ENCODE results near the gene CCDC93.
"Not testable (repeated sequence)": the region's sequence is repeated elsewhere in the genome, so short reads cannot be mapped to it uniquely, and the experiment has no call there.

The CCDC93 gene

DNA sequence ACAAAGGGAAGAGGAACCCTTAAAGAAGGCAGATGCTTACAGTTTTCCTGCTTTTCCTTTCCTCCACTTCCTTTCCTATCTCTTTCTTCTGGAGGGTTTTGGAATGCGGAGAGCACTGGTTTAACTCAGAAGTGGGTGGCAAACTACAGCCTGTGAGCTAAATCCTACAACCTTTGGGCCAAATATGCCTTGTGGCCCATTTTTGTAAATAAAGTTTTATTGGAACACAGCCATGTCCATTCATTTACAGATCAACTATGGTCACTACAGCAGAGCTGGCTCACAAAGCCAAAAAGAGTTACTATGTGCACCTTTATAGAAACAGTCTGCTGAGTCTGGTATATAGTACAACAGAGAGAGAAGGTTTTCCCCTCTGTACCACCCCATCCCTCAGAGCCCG is 69.1 kb downstream of the CCDC93 start:
- Mint-ChIP-seq H3K27me3 (ENCODE audit: low read depth) (no peaks in the 10 kb centered on the region), H3K4me3 (no peak overlapping the region), H3K36me3 (ENCODE audit: low read depth) (peaks cover 56% of the 10 kb centered on the region), H3K4me1 (ENCODE audit: low read depth) (peaks cover under 1% of the 10 kb centered on the region), H3K9me3 (no peaks in the 10 kb centered on the region), H3K27ac (no peak overlapping the region)
- no peak for DNase-seq (ENCODE audit: low spot score)

- H3K9me3 Mint-ChIP-seq: no peaks in the 10 kb centered on the region
- no peak overlapping the region for H3K4me3 Mint-ChIP-seq
- peaks cover 61% of the 10 kb centered on the region for H3K36me3 Mint-ChIP-seq (ENCODE audit: low read depth)
- no peaks in the 10 kb centered on the region for H3K4me1 Mint-ChIP-seq (ENCODE audit: low read depth)
- no peak overlapping the region for H3K27ac Mint-ChIP-seq
- DNase-seq (ENCODE audit: low spot score): no peak
- no peaks in the 10 kb centered on the region for H3K27me3 Mint-ChIP-seq (ENCODE audit: low read depth)
Measured at GRCh38 chr2:117943013-117943672, 70.7 kb downstream of the CCDC93 start.

- no peaks in the 10 kb centered on the region for H3K4me1 Mint-ChIP-seq (ENCODE audit: low read depth)
- no peaks in the 10 kb centered on the region for H3K9me3 Mint-ChIP-seq
- no peaks in the 10 kb centered on the region for H3K27me3 Mint-ChIP-seq (ENCODE audit: low read depth)
- H3K27ac Mint-ChIP-seq: no peak overlapping the region
- no peak for DNase-seq (ENCODE audit: low spot score)
- peaks cover 57% of the 10 kb centered on the region for H3K36me3 Mint-ChIP-seq (ENCODE audit: low read depth)
- no peak overlapping the region for H3K4me3 Mint-ChIP-seq
Measured at GRCh38 chr2:117942551-117942950, 71.3 kb downstream of the CCDC93 start.

- H3K9me3 Mint-ChIP-seq: no peaks in the 10 kb centered on the region
- no peak overlapping the region for H3K27ac Mint-ChIP-seq
- no peak for DNase-seq (ENCODE audit: low spot score)
- peaks cover 51% of the 10 kb centered on the region for H3K36me3 Mint-ChIP-seq (ENCODE audit: low read depth)
- H3K4me1 Mint-ChIP-seq (ENCODE audit: low read depth): no peaks in the 10 kb centered on the region
- no peaks in the 10 kb centered on the region for H3K27me3 Mint-ChIP-seq (ENCODE audit: low read depth)
- no peak overlapping the region for H3K4me3 Mint-ChIP-seq
Measured at GRCh38 chr2:117941693-117942092, 72.2 kb downstream of the CCDC93 start.

- H3K36me3 Mint-ChIP-seq (ENCODE audit: low read depth): peaks cover 53% of the 10 kb centered on the region
- no peak overlapping the region for H3K4me3 Mint-ChIP-seq
- H3K9me3 Mint-ChIP-seq: no peaks in the 10 kb centered on the region
- H3K27ac Mint-ChIP-seq: no peak overlapping the region
- no peaks in the 10 kb centered on the region for H3K4me1 Mint-ChIP-seq (ENCODE audit: low read depth)
- DNase-seq (ENCODE audit: low spot score): no peak
- H3K27me3 Mint-ChIP-seq (ENCODE audit: low read depth): no peaks in the 10 kb centered on the region
Measured at GRCh38 chr2:117940436-117940835, 73.4 kb downstream of the CCDC93 start.

GRCh38 chr2:117938611-117939010 is 75.3 kb downstream of the CCDC93 start:
- H3K4me3 Mint-ChIP-seq: no peak overlapping the region
- H3K27me3 Mint-ChIP-seq (ENCODE audit: low read depth): no peaks in the 10 kb centered on the region
- H3K4me1 Mint-ChIP-seq (ENCODE audit: low read depth): no peaks in the 10 kb centered on the region
- H3K27ac Mint-ChIP-seq: no peak overlapping the region
- no peaks in the 10 kb centered on the region for H3K9me3 Mint-ChIP-seq
- peaks cover 52% of the 10 kb centered on the region for H3K36me3 Mint-ChIP-seq (ENCODE audit: low read depth)
- no peak for DNase-seq (ENCODE audit: low spot score)

- no peaks in the 10 kb centered on the region for H3K4me1 Mint-ChIP-seq (ENCODE audit: low read depth)
- no peak for DNase-seq (ENCODE audit: low spot score)
- H3K36me3 Mint-ChIP-seq (ENCODE audit: low read depth): peaks cover 58% of the 10 kb centered on the region
- no peak overlapping the region for H3K4me3 Mint-ChIP-seq
- no peak overlapping the region for H3K27ac Mint-ChIP-seq
- H3K9me3 Mint-ChIP-seq: no peaks in the 10 kb centered on the region
- H3K27me3 Mint-ChIP-seq (ENCODE audit: low read depth): no peaks in the 10 kb centered on the region
Measured at GRCh38 chr2:117936871-117937428, 76.9 kb downstream of the CCDC93 start.

DNA sequence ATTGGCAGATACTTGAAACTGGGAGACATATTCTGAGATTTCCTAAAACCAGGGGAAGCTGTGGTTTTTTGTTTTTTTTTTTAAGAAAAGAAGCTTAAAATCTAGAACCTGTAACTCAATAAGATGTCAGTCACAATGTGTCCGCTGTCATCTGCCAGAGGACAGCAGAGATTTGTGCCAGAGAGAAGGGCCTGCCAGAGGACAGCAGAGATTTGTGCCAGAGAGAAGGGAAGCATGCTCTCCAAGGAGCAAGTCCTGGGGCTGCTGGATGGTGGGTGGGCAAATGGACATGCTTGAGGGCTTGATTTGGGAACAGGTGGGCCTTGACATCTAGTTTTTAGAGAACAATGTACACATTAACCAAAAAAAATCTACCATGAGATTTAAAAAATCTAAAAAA is 77.9 kb downstream of the CCDC93 start:
- Mint-ChIP-seq H3K9me3 (no peaks in the 10 kb centered on the region), H3K27ac (no peak overlapping the region), H3K27me3 (ENCODE audit: low read depth) (no peaks in the 10 kb centered on the region), H3K4me3 (no peak overlapping the region), H3K4me1 (ENCODE audit: low read depth) (no peaks in the 10 kb centered on the region), H3K36me3 (ENCODE audit: low read depth) (peaks cover 64% of the 10 kb centered on the region)
- no peak for DNase-seq (ENCODE audit: low spot score)

- no peaks in the 10 kb centered on the region for H3K27me3 Mint-ChIP-seq (ENCODE audit: low read depth)
- peaks cover 66% of the 10 kb centered on the region for H3K36me3 Mint-ChIP-seq (ENCODE audit: low read depth)
- no peak overlapping the region for H3K4me3 Mint-ChIP-seq
- H3K4me1 Mint-ChIP-seq (ENCODE audit: low read depth): no peaks in the 10 kb centered on the region
- no peaks in the 10 kb centered on the region for H3K9me3 Mint-ChIP-seq
- no peak for DNase-seq (ENCODE audit: low spot score)
- no peak overlapping the region for H3K27ac Mint-ChIP-seq
Measured at GRCh38 chr2:117935456-117935855, 78.4 kb downstream of the CCDC93 start.

DNA sequence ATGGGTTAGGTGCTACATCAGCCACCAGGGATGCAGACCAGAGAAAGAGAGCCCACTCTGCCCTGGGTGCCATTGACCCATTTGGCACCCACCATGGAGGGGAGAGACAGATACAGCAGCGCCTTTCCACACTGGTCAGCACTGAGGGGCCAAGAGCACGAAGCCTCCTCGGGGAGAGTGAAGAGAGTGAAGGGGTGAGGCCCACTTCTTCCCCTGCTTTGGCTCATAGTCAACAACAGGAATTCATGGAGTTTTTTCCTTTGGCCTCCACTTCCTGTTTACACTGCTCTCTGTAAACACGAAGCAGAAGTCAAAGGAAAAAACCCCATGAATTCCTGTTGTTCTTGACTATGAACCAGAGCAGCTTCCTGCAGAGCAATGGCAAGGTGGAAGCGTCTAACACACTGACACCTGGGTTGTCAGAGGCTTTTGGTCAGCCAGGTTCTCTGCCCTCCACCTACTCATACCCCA is 80.0 kb downstream of the CCDC93 start:
- Mint-ChIP-seq H3K27me3 (ENCODE audit: low read depth) (no peaks in the 10 kb centered on the region), H3K36me3 (ENCODE audit: low read depth) (peaks cover 70% of the 10 kb centered on the region), H3K9me3 (no peaks in the 10 kb centered on the region), H3K4me3 (no peak overlapping the region), H3K27ac (no peak overlapping the region), H3K4me1 (ENCODE audit: low read depth) (no peaks in the 10 kb centered on the region)
- no peak for DNase-seq (ENCODE audit: low spot score)

DNA sequence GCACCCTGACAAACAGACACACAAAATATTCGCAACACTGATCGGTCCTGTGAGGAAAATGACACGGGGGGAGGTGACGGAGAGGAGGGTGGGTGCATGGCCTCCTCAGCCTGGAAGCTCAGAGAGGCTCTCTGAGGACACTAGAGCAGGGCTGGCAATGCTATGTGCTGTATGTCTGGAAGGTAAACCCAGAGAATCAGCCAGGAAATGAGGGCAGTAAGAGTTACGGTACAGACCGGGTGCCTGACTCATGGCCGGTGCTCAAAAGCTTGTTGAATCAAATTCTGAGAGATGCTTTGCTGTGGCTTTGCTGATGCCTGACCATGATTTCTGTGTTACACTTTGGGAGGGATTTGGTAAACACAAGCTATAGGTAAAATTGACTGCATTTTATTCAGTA is 81.9 kb downstream of the CCDC93 start:
- Mint-ChIP-seq H3K36me3 (ENCODE audit: low read depth) (peaks cover 86% of the 10 kb centered on the region), H3K27ac (no peak overlapping the region)

GRCh38 chr2:117931266-117931665 is 82.6 kb downstream of the CCDC93 start:
- H3K27ac Mint-ChIP-seq: no peak overlapping the region
- H3K4me1 Mint-ChIP-seq (ENCODE audit: low read depth): no peaks in the 10 kb centered on the region
- no peak overlapping the region for H3K4me3 Mint-ChIP-seq
- DNase-seq (ENCODE audit: low spot score): no peak
- no peaks in the 10 kb centered on the region for H3K9me3 Mint-ChIP-seq
- H3K27me3 Mint-ChIP-seq (ENCODE audit: low read depth): no peaks in the 10 kb centered on the region
- H3K36me3 Mint-ChIP-seq (ENCODE audit: low read depth): peaks cover 86% of the 10 kb centered on the region

More for the DNA sequence above, 81.9 kb downstream of the CCDC93 start:
- no peak for DNase-seq (ENCODE audit: low spot score)
- no peak overlapping the region for H3K4me3 Mint-ChIP-seq
- no peaks in the 10 kb centered on the region for H3K27me3 Mint-ChIP-seq (ENCODE audit: low read depth)
- H3K9me3 Mint-ChIP-seq: no peaks in the 10 kb centered on the region
- H3K4me1 Mint-ChIP-seq (ENCODE audit: low read depth): no peaks in the 10 kb centered on the region

GRCh38 chr2:117930775-117931174 is 83.1 kb downstream of the CCDC93 start:
- no peak for DNase-seq (ENCODE audit: low spot score)
- Mint-ChIP-seq H3K4me1 (ENCODE audit: low read depth) (no peaks in the 10 kb centered on the region), H3K27ac (no peak overlapping the region), H3K4me3 (no peak overlapping the region), H3K36me3 (ENCODE audit: low read depth) (peaks cover 87% of the 10 kb centered on the region), H3K27me3 (ENCODE audit: low read depth) (no peaks in the 10 kb centered on the region), H3K9me3 (no peaks in the 10 kb centered on the region)

DNA sequence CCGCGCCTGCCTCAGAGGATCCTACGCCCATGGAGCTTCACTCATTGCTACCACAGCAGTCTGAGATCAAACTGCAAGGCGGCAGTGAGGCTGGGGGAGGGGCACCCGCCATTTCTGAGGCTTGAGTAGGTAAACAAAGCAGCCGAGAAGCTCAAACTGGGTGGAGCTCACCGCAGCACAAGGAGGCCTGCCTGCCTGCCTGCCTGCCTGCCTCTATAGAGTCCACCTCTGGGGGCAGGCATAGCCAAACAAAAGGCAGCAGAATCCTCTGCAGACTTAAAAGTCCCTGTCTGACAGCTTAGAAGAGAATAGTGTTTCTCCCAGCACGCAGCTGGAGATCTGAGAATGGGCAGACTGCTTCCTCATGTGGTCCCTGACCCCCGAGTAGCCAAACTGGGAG is 90.4 kb downstream of the CCDC93 start:
- H3K36me3 Mint-ChIP-seq (ENCODE audit: low read depth): peaks cover 73% of the 10 kb centered on the region
- H3K4me1 Mint-ChIP-seq (ENCODE audit: low read depth); H3K27ac Mint-ChIP-seq; H3K9me3 Mint-ChIP-seq; DNase-seq (ENCODE audit: low spot score); H3K27me3 Mint-ChIP-seq (ENCODE audit: low read depth); H3K4me3 Mint-ChIP-seq: not testable (repeated sequence)

DNA sequence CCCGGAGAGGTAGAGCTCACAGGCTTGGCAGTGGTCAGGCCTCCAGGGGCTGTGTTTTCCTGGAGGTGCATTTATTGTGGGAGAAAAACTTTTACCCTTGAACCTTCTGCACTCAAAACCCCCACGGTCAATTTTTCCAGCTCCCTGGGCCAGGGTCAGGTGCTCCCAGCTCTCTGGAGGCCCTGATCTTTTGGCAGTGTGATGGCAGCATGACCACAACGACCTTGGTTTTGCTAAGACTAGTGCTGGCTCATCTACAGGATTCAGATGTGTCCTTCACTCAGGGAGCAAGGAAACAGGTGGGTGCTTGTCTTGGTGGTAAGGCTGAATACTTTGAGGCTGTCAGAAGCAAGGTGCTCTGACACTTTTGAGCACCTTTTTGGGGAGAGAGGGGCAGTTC is 92.3 kb downstream of the CCDC93 start:
- H3K36me3 Mint-ChIP-seq (ENCODE audit: low read depth): peaks cover 68% of the 10 kb centered on the region
- DNase-seq (ENCODE audit: low spot score): no peak
- H3K9me3 Mint-ChIP-seq: no peaks in the 10 kb centered on the region
- no peaks in the 10 kb centered on the region for H3K27me3 Mint-ChIP-seq (ENCODE audit: low read depth)
- no peak overlapping the region for H3K4me3 Mint-ChIP-seq
- H3K27ac Mint-ChIP-seq: no peak overlapping the region
- H3K4me1 Mint-ChIP-seq (ENCODE audit: low read depth): no peaks in the 10 kb centered on the region
